HG02852 (cell line): ENCODE data around the gene PRSS36.
"Not testable (repeated sequence)": the region's sequence is repeated elsewhere in the genome, so short reads cannot be mapped to it uniquely, and the experiment has no call there.

Experiments used
- ATAC-seq: cut with Tn5 transposase; IDR thresholded peaks from one replicate; pipeline ENCODE4 v1.9.1; 2021; ENCODE audit warnings: mild to moderate bottlenecking, moderate library complexity; ENCODE audit not compliant: unreplicated experiment

PRSS36 gene

DNA sequence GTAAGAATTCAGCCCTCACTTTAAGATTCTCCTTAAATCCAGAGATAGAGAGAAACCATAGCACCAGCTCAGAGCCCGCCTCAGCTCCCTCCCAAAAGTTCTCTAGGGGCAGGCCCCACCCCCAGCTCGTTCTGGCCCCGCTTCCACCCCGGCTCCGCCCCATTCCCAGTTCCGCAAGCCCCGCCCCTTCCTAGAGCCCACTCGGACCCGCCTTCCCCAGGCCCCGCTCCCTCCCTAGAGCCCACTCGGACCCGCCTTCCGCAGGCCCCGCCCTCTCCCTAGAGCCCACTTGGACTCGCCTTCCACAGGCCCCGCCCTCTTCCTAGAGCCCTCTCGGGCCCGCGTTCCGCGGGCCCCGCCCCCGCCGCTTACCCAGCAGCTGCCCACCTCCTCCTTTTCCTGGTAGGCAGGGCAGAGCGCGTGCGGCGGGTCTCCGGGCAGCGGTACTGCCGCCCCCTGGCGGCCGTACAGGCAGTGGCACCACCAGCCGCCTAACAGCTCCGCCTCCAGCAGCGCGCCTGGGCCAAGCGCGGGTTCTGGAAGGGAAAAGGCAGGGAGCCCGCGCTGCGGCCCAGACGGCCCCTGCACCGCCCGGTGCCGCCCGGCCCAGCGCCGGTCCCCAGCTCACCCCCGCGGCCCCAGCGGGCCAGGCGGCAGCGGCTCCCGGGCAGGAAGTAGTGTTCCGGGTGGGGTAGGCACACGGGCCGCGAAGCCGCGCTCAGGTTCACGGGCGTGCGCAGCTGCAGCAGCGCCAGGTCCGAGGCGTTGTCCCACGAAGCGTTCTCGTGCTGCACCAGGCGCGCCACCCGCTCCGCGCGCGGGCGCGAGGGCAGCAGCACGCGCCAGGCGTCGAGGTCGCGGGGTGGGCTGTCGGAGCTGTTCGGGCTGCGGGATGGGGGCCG, 7.5 kb downstream of the PRSS36 start:
- ATAC-seq, result peak; percentile 85

DNA sequence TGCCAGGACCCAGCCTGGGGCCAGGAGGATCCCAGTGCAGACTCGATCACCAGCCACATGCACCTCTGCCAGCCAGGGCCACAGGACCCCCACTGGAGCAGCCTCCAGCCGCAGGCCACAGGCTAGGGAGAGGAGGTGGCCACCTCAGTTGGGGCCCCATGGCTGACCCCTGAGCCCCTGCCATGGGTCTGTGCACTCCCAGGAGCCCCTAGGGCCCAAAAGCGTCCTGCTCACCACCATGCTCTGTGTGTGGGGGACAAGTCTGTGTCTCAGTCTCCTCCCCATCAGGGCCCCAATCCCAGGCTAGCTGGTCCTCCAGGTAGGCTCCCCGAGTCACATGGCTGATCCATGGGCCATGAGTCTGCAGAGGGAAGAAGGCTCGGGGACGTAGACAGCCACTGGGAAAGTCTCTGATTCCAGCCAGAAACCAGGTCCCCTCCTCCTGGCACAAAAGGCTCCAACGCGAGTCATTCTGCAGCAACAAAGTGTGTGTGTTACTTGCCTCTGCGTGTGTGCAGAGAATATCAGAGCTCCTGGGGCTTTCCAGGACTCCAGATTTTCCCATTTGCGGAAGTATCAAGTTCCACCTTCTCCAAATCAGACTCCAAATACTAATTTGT, 8.3 kb downstream of the PRSS36 start:
- peak; percentile 10 for ATAC-seq

DNA sequence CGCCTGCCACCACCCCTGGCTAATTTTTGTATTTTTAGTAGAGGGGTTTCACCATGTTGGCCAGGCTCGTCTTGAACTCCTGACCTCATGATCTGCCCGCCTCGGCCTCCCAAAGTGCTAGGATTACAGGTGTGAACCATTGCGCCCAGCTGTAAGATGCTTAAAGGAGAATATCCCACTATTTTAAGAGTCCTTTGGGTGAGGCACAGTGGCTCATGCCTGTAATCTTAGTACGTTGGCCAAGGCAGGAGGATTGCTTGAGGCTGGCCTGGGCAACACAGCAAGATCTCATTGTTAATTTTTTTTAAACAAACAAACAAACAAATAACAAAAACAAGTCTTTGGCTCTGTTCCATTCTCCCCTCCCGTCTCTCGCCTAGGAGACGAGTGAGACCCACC, 8.8 kb downstream of the PRSS36 start:
- ATAC-seq, result not testable (repeated sequence)

- ATAC-seq, result no peak
Observed at GRCh38 chr16:31138621-31139578, 11.0 kb downstream of the PRSS36 start.

DNA sequence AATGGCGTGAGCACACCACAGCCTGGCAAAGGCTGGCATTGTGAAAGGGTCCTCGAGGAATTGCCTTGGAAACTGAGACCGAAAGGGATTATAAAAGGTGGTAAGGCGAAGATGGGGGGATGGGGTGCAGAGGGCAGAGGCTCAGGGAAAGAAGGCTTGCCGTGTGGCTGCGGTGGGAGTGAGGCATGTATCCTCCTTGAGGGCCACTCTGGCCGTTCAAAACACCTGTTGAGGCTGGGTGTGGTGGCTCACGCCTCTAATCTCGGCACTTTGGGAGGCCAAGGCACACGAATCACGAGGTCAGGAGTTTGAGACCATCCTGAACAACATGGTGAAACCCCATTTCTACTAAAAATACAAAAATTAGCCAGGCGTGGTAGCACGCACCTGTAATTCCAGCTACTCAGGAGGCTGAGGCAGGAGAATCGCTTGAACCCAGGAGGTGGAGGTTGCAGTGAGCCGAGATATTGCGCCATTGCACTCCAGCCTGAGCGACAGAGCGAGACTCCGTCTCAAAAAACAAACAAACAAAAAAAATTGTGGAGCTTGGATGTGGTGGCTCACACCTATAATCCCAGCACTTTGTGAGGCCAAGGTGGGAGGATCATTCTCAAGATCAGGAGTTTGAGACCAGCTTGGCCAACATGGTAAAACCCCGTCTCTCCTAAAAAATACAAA, 12.9 kb downstream of the PRSS36 start:
- ATAC-seq, result not testable (repeated sequence)

- no peak for ATAC-seq
Observed at GRCh38 chr16:31136287-31136662, 13.6 kb downstream of the PRSS36 start.

GRCh38 chr16:31135535-31136286, 14.2 kb downstream of the PRSS36 start, which contains the start of gene PRSS8:
PRSS8 (minus strand) TSS chr16:31135727; CDS start chr16:31135498, 229 bp downstream.
- ATAC-seq, result no peak

- no peak for ATAC-seq
Observed at GRCh38 chr16:31134625-31135534, 15.0 kb downstream of the PRSS36 start.

DNA sequence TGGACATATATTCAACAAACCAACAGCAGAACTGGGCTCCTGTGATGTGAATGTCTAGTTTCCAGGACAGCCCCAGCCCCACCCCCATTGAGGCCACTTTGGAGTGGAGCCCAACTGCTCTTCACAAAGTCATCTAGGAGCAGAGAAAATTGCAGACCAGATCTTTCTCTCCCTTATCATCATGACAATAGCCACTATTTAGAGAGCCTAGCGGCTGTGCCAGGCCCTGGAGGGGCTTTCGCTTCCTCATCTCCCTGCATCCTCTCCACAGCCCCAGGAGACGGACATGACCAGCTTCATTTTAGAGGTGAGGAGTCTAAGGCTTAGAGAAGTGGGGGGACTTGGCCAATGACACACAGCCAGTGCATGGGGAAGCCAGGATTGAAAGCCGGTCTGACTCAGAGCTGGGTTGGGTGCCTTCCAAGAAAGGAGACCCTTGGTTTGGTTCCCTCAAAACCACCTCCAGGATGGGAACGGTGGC, 15.7 kb downstream of the PRSS36 start:
- no peak for ATAC-seq

DNA sequence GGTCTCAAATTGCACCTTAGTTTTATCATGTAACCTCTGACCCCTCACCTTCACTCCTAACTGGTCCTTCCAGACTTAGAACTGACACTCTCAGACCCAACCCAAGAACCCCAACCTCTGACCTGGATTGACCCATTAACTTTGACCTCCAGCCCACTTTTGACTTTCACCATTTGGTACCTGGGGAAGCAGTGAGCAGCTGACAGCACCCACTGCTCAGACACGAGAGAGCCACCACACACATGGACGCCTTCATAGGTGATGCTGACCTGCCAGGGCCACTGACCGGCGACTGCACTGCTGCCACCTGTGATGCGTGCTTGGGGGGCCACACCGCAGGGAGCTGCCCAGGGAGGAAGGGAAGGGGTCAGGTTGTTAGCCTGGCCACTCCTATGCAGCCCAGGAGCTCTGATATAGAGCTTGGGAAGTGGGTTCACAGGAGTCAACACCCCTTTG, 16.8 kb downstream of the PRSS36 start:
- ATAC-seq, result no peak

DNA sequence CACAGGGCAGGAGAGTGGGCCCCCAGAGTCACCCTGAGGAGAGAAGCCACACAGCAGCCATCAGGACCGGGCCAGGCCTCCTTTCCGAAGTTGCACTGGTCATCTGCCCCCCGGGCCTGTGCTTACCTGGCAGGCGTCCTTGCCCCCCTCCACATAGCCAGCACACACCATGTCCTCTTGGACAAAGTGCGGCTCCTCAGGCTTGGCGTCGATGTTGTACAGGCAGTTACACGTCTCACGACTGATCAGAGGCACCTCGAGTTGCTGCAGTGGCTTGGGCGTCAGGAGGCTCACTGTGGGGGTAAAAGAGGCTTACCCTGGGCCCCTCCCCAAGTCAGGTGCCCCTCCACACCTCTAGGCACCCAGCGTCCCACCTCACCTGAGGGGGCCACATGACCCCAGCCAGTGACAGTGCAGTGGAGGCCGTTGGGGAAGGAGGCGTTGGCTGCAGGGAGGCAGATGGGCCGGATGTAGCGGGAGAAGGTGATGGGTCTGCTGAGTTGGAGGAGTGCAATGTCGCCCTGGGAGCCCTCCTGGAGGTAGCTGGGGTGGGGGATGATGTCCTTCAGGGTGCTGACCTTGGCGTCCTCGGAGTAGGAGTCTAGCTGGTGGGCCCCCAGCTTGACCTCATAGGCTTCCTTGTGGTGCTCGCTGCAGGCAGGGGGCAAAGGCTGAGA, 17.4 kb downstream of the PRSS36 start:
- no peak for ATAC-seq

- no peak for ATAC-seq
Observed at GRCh38 chr16:31131841-31132271, 18.0 kb downstream of the PRSS36 start.

DNA sequence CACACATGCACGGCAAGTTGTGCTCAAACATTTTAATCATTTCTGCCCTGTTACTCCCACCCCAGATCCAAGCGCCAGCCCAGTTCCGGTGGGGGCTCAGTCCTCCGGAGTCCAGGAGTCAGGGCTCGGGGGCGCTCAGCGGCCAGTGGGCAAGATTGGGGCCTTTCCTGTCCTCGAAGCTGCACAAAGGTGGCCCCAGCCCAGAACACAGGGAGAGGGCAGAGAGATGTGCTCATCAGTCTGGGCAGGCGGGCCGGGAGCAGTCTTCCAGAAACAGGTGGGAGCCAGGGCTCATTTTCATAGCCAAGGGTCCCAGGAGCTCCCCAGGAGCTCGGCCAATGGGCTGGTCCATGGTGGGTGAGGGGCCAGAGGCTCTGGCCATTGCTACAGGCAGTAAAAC, 18.4 kb downstream of the PRSS36 start:
- ATAC-seq, result no peak

DNA sequence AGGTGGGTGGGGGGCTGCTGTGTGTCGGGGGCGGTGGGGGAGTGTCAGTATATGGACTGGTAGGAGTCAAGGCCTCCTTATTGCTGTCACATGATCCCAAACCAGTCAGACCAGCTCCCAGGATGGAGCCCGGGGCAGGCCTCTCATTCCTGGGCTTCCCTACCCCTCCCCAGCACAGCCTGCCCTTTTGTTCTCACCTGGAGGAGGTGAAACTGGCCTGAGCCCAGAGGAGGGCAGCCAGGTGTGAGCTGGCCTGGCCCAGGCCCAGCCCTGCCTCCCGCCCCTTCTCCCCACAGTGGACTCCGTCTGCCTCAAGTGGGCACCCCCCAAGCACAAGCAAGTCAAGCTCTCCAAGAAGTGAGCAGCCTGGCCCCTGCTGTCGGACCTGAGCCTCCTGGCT, 19.0 kb downstream of the PRSS36 start:
- ATAC-seq, result no peak

GRCh38 chr16:31130336-31130891, 19.5 kb downstream of the PRSS36 start:
- ATAC-seq, result no peak

DNA sequence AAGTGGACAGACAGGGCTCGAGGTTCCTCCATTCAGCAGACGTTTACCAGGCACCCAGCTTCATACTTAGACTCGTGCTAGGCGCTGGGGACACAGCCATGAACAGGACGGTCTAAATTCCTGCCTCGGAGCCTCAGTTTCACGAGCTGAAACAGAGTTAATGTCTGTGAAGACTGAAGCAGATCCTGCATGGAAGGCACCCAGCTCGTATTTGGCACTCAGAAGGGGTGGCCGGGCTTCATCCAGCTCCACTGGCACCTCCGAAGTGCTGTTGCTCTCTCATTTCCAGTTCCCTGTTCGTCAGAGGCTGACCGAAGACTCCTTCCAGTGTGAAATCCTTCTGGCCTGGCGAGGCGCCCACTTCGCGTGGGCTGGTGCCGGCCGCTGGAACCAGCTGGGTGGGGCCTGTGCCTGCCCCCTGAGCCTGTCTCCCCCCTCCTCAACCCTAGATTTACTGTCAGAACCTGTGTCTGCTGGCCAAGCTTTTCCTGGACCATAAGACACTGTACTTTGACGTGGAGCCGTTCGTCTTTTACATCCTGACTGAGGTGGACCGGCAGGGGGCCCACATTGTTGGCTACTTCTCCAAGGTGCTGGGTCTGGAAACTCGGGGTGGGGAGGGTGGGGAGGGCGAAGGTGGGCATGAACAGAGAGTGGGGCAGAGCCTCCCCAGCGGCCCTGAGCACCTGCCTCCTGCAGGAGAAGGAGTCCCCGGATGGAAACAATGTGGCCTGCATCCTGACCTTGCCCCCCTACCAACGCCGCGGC, 20.1 kb downstream of the PRSS36 start:
- no peak for ATAC-seq
